Islet precursor cell (in vitro differentiated cells): ENCODE measurements around the gene TMEM143.
"Not testable (repeated sequence)": the region's sequence is repeated elsewhere in the genome, so short reads cannot be mapped to it uniquely, and the experiment has no call there.

Source experiments
- DNase-seq: peaks from one replicate; pipeline ENCODE4 v3.0.0-alpha.2; 2018

TMEM143 gene

GRCh38 chr19:48325265-48325910 lies 38.4 kb downstream of the TMEM143 start, which contains the start of gene EMP3:
EMP3 (plus strand) TSS chr19:48325552; CDS start chr19:48326845, 1,293 bp downstream.
- DNase-seq = peak; percentile 96

- peak; percentile 99 for DNase-seq
Observed at GRCh38 chr19:48321622-48322591, 41.8 kb downstream of the TMEM143 start.

- DNase-seq = peak; percentile 99
Observed at GRCh38 chr19:48321372-48321621, 42.4 kb downstream of the TMEM143 start.

- peak; percentile 93 for DNase-seq
Observed at GRCh38 chr19:48319647-48320541, 43.8 kb downstream of the TMEM143 start.

GRCh38 chr19:48318286-48318987 lies 45.3 kb downstream of the TMEM143 start:
- no peak for DNase-seq

- not testable (repeated sequence) for DNase-seq
Observed at GRCh38 chr19:48317708-48317960, 46.1 kb downstream of the TMEM143 start.

- DNase-seq = no peak
Observed at GRCh38 chr19:48315712-48316111, 48.0 kb downstream of the TMEM143 start.

- DNase-seq = no peak
Observed at GRCh38 chr19:48311384-48311783, 52.4 kb downstream of the TMEM143 start.

- DNase-seq = no peak
Observed at GRCh38 chr19:48310227-48310626, 53.5 kb downstream of the TMEM143 start.

GRCh38 chr19:48309731-48310130 lies 54.0 kb downstream of the TMEM143 start:
- not testable (repeated sequence) for DNase-seq

GRCh38 chr19:48308631-48309586 lies 54.8 kb downstream of the TMEM143 start:
- DNase-seq = peak; percentile 83

GRCh38 chr19:48303866-48304265 lies 59.9 kb downstream of the TMEM143 start:
- no peak for DNase-seq

GRCh38 chr19:48303367-48303766 lies 60.4 kb downstream of the TMEM143 start:
- no peak for DNase-seq

- DNase-seq = no peak
Observed at GRCh38 chr19:48302600-48302959, 61.2 kb downstream of the TMEM143 start.

- no peak for DNase-seq
Observed at GRCh38 chr19:48301886-48302599, 61.7 kb downstream of the TMEM143 start.

- no peak for DNase-seq
Observed at GRCh38 chr19:48297975-48298374, 65.8 kb downstream of the TMEM143 start.

GRCh38 chr19:48296963-48297734 lies 66.6 kb downstream of the TMEM143 start:
- DNase-seq = no peak

- no peak for DNase-seq
Observed at GRCh38 chr19:48295458-48295857, 68.3 kb downstream of the TMEM143 start.

GRCh38 chr19:48292798-48293197 lies 70.9 kb downstream of the TMEM143 start:
- DNase-seq = no peak

- not testable (repeated sequence) for DNase-seq
Observed at GRCh38 chr19:48291489-48291815, 72.3 kb downstream of the TMEM143 start.
